H9 (cell line): ENCODE data around the gene CXCL13. TPM values are rescaled to one million over a fixed set of nuclear protein-coding genes. Genes with fewer than 3 reads are reported as not detected.

Source experiments
- DNase-seq: peaks from one replicate; pipeline ENCODE4 v3.0.0-alpha.2; 2017
- H2AFZ ChIP-seq: one replicate; pipeline ENCODE4 v1.6.1; 2013; ENCODE audit warnings: mild to moderate bottlenecking, low read length, control low read depth, moderate library complexity
- H2AK5ac ChIP-seq: 2 replicates; pipeline ENCODE4 v1.6.1; 2013; ENCODE audit warnings: low read length, control low read depth, mixed read lengths; ENCODE audit not compliant: insufficient read length
- H2BK120ac ChIP-seq: one replicate; pipeline ENCODE4 v1.6.1; 2013; ENCODE audit warnings: low read depth, mild to moderate bottlenecking, low read length, control low read depth, inconsistent platforms; ENCODE audit not compliant: poor library complexity, severe bottlenecking
- H2BK12ac ChIP-seq: 2 replicates; pipeline ENCODE4 v1.6.1; 2013; ENCODE audit warnings: low read length, control low read depth, mixed read lengths, low read depth; ENCODE audit not compliant: insufficient read length
- H2BK15ac ChIP-seq: 2 replicates; pipeline ENCODE4 v1.6.1; 2013; ENCODE audit warnings: low read depth, low read length, control low read depth
- H2BK20ac ChIP-seq: one replicate; pipeline ENCODE4 v1.6.1; 2013; ENCODE audit warnings: low read depth, mild to moderate bottlenecking, low read length, control low read depth, inconsistent platforms; ENCODE audit not compliant: poor library complexity, severe bottlenecking
- H2BK5ac ChIP-seq: 2 replicates; pipeline ENCODE4 v1.6.1; 2013; ENCODE audit warnings: low read length, control low read depth, mixed read lengths; ENCODE audit not compliant: insufficient read length
- H3K14ac ChIP-seq: 2 replicates; pipeline ENCODE4 v1.6.1; 2013; ENCODE audit warnings: low read length, control low read depth; ENCODE audit not compliant: insufficient read depth
- H3K18ac ChIP-seq: 2 replicates; pipeline ENCODE4 v1.6.1; 2013; ENCODE audit warnings: low read depth, mild to moderate bottlenecking, mixed read lengths, low read length, control low read depth; ENCODE audit not compliant: insufficient read length
- H3K23ac ChIP-seq: 2 replicates; pipeline ENCODE4 v1.6.1; 2013; ENCODE audit warnings: low read length, control low read depth, mixed read lengths, low read depth; ENCODE audit not compliant: insufficient read length
- H3K23me2 ChIP-seq: 2 replicates; pipeline ENCODE4 v1.6.1; 2013; ENCODE audit warnings: low read depth, mild to moderate bottlenecking, mixed read lengths, low read length, control low read depth; ENCODE audit not compliant: insufficient read length, poor library complexity, severe bottlenecking
- H3K27ac ChIP-seq: 2 replicates; pipeline ENCODE4 v1.5.1; 2013; ENCODE audit warnings: low read length, control low read depth, mixed read lengths, low read depth; ENCODE audit not compliant: insufficient read length
- H3K27me3 ChIP-seq: 2 replicates; pipeline ENCODE4 v1.6.1; 2013; ENCODE audit warnings: low read length, control low read depth, inconsistent platforms; ENCODE audit not compliant: insufficient read depth
- H3K4ac ChIP-seq: 2 replicates; pipeline ENCODE4 v1.6.1; 2013; ENCODE audit warnings: low read depth, mild to moderate bottlenecking, control low read depth, inconsistent platforms, low read length, moderate library complexity
- H3K4me1 ChIP-seq: 2 replicates; pipeline ENCODE4 v1.6.1; 2013; ENCODE audit warnings: low read length, control low read depth, inconsistent platforms; ENCODE audit not compliant: insufficient read depth
- H3K4me2 ChIP-seq: 2 replicates; pipeline ENCODE4 v1.6.1; 2013; ENCODE audit warnings: low read length, control low read depth, mixed read lengths; ENCODE audit not compliant: insufficient read length, insufficient read depth
- H3K56ac ChIP-seq: 2 replicates; pipeline ENCODE4 v1.6.1; 2013; ENCODE audit warnings: low read depth, mild to moderate bottlenecking, mixed read lengths, low read length, control low read depth; ENCODE audit not compliant: insufficient read length
- H3K79me1 ChIP-seq: 2 replicates; pipeline ENCODE4 v1.6.1; 2013; ENCODE audit warnings: low read depth, mild to moderate bottlenecking, moderate library complexity, low read length, control low read depth, inconsistent platforms; ENCODE audit not compliant: insufficient read depth, poor library complexity, severe bottlenecking
- H3K79me2 ChIP-seq: 2 replicates; pipeline ENCODE4 v1.6.1; 2013; ENCODE audit warnings: low read length, control low read depth, inconsistent platforms; ENCODE audit not compliant: insufficient read depth
- H3K9ac ChIP-seq: 2 replicates; pipeline ENCODE4 v1.6.1; 2013; ENCODE audit warnings: low read length, control low read depth, mixed read lengths; ENCODE audit not compliant: insufficient read length; ENCODE audit errors: extremely low read depth
- H3K9me3 ChIP-seq: one replicate; pipeline ENCODE4 v1.6.1; 2013; ENCODE audit warnings: low read depth, low read length, inconsistent platforms; ENCODE audit not compliant: control insufficient read depth
- H3T11ph ChIP-seq: one replicate; pipeline ENCODE4 v1.6.1; 2013; ENCODE audit warnings: mild to moderate bottlenecking, low read length, control low read depth, inconsistent platforms
- H4K20me1 ChIP-seq: one replicate; pipeline ENCODE4 v1.6.1; 2013; ENCODE audit not compliant: control insufficient read depth, insufficient read length, insufficient read depth
- H4K5ac ChIP-seq: 2 replicates; pipeline ENCODE4 v1.6.1; 2013; ENCODE audit warnings: low read depth, mild to moderate bottlenecking, mixed read lengths, low read length, control low read depth; ENCODE audit not compliant: insufficient read length
- H4K8ac ChIP-seq: replicated peaks from 2 replicates; pipeline ENCODE4 v1.6.1; 2013; ENCODE audit warnings: low read length, control low read depth, mixed read lengths, low read depth; ENCODE audit not compliant: insufficient read length
- H4K91ac ChIP-seq: 2 replicates; pipeline ENCODE4 v1.6.1; 2013; ENCODE audit warnings: low read depth, mild to moderate bottlenecking, moderate library complexity, mixed read lengths, low read length, control low read depth; ENCODE audit not compliant: insufficient read length
- H3K27ac Mint-ChIP-seq, 3 experiments: 2 replicates in 2 of 3; 3 replicates in 1 of 3; pipeline ENCODE4 v1.8.0; 2020 to 2021; ENCODE audit warnings: mixed read lengths in 3 of 3, mild to moderate bottlenecking in 1 of 3, moderate library complexity in 1 of 3
- H3K27me3 Mint-ChIP-seq: 2 replicates; pipeline ENCODE4 v1.8.0; 2021; ENCODE audit warnings: low read depth, mild to moderate bottlenecking, moderate library complexity, mixed read lengths
- H3K36me3 Mint-ChIP-seq, 3 experiments: 2 replicates in 2 of 3; 3 replicates in 1 of 3; pipeline ENCODE4 v1.8.0; 2020 to 2021; ENCODE audit warnings: low read depth in 3 of 3, mixed read lengths in 3 of 3; ENCODE audit not compliant: insufficient read depth in 1 of 3
- H3K4me1 Mint-ChIP-seq, 2 experiments: 2 replicates each; pipeline ENCODE4 v1.8.0; 2020; ENCODE audit warnings: mixed read lengths in 2 of 2
- H3K4me3 Mint-ChIP-seq, 2 experiments: 2 replicates in 1 of 2; 3 replicates in 1 of 2; pipeline ENCODE4 v1.8.0; 2020 to 2021; ENCODE audit warnings: mild to moderate bottlenecking in 2 of 2, mixed read lengths in 2 of 2, moderate library complexity in 1 of 2
- H3K9me3 Mint-ChIP-seq, 2 experiments: 2 replicates in 1 of 2; 3 replicates in 1 of 2; pipeline ENCODE4 v1.8.0; 2020; ENCODE audit warnings: mild to moderate bottlenecking in 2 of 2, mixed read lengths in 2 of 2, moderate library complexity in 1 of 2
- WGBS: extraction: QIAGEN DNeasy Blood & Tissue Kit; methylation state at CpG from one replicate; pipeline ENCODE4 v1.1.7; 2013; ENCODE audit warnings: missing lambda C conversion rate, low lambda C conversion rate, mixed read lengths; ENCODE audit not compliant: insufficient read length; ENCODE audit errors: extremely low coverage; 5-methylcytosine and 5-hydroxymethylcytosine counted together
- total RNA-seq: library from RNA; stranded (reverse); gene quantifications from 2 replicates; pipeline ENCODE4 v1.2.1, GENCODE V29; 2021
- TF ChIP-seq, protein P1 (sequence below): fragments of 200-600 bp; sonication (generic); conservative IDR thresholded peaks from 3 replicates; pipeline ENCODE4 v1.8.0; 2021; ENCODE audit warnings: antibody characterized with exemption, mild to moderate bottlenecking

The CXCL13 gene
- total RNA-seq, 1 experiment from 2014 or later: not detected

DNA sequence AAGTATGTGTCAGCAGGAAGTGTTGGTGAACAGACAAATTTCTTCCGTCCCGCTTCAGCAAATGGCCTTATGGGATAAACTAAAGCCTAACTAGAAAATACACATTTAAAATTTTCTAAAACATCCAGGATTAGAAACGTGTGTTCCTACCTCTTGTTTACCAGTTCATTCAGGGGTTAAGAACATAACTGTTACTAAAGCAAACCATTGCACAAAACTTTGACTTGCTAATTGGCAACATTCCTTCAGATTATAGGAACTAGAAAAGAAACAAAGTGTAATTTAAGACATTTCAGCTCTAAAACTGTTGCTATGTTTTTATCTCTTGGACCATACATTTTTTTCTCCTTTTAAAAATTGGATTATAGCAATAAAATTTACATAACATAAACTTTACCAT, 39.5 kb upstream of the CXCL13 start:
- Histone ChIP-seq H2BK5ac (no peak overlapping the region), H4K20me1 (no peaks in the 10 kb centered on the region), H3K4me1 (no peaks in the 10 kb centered on the region), H3K18ac (no peak overlapping the region), H3K9ac (no peak overlapping the region), H2BK12ac (no peak overlapping the region), H2BK20ac (no peak overlapping the region), H3K4me2 (no peak overlapping the region), H3K23ac (no peak overlapping the region), H3T11ph (no peak overlapping the region), H4K8ac (no peak overlapping the region), H3K9me3 (peaks cover 6% of the 10 kb centered on the region), H3K56ac (no peak overlapping the region), H3K79me2 (no peaks in the 10 kb centered on the region), H4K5ac (no peak overlapping the region), H3K79me1 (no peaks in the 10 kb centered on the region), H3K23me2 (no peaks in the 10 kb centered on the region), H2BK120ac (no peak overlapping the region), H3K27ac (no peak overlapping the region), H2AK5ac (no peak overlapping the region), H2AFZ (no peak overlapping the region), H4K91ac (no peak overlapping the region), H2BK15ac (no peak overlapping the region), H3K4ac (no peak overlapping the region), H3K14ac (no peak overlapping the region), H3K27me3 (no peaks in the 10 kb centered on the region)
- Mint-ChIP-seq H3K36me3 (peaks cover 2 to 8% (median 5%) of the 10 kb centered on the region in 3 experiments; a peak in 5 of 7 replicates), H3K4me3 (no peak overlapping the region), H3K27me3 (peaks cover 2% of the 10 kb centered on the region; the same call in 1 of the 2 replicates), H3K27ac (no peak overlapping the region), H3K4me1 (no peaks in the 10 kb centered on the region), H3K9me3 (peaks cover 42 to 51% of the 10 kb centered on the region in 2 experiments)
- no peak for DNase-seq
- no CpG with 5 or more reads among the region's 3 CpGs for WGBS
- TF ChIP-seq, protein P1, sequence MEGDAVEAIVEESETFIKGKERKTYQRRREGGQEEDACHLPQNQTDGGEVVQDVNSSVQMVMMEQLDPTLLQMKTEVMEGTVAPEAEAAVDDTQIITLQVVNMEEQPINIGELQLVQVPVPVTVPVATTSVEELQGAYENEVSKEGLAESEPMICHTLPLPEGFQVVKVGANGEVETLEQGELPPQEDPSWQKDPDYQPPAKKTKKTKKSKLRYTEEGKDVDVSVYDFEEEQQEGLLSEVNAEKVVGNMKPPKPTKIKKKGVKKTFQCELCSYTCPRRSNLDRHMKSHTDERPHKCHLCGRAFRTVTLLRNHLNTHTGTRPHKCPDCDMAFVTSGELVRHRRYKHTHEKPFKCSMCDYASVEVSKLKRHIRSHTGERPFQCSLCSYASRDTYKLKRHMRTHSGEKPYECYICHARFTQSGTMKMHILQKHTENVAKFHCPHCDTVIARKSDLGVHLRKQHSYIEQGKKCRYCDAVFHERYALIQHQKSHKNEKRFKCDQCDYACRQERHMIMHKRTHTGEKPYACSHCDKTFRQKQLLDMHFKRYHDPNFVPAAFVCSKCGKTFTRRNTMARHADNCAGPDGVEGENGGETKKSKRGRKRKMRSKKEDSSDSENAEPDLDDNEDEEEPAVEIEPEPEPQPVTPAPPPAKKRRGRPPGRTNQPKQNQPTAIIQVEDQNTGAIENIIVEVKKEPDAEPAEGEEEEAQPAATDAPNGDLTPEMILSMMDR: no peak
